ENCODE results near the gene DUSP7.

DUSP7 gene

GRCh38 chr3:52010431-52010830 is 45.9 kb downstream of the DUSP7 start:
- DNase-seq (ENCODE audit: low read depth, low spot score), result no peak

GRCh38 chr3:52007291-52007690 is 49.1 kb downstream of the DUSP7 start:
- no peak for DNase-seq (ENCODE audit: low read depth, low spot score)

- DNase-seq (ENCODE audit: low read depth, low spot score), result no peak
Observed at GRCh38 chr3:52006820-52007133, 49.6 kb downstream of the DUSP7 start.

- no peak for DNase-seq (ENCODE audit: low read depth, low spot score)
Observed at GRCh38 chr3:52006017-52006819, 50.2 kb downstream of the DUSP7 start.

GRCh38 chr3:52005571-52005986 is 50.8 kb downstream of the DUSP7 start:
- no peak for DNase-seq (ENCODE audit: low read depth, low spot score)

GRCh38 chr3:52004906-52005395 is 51.4 kb downstream of the DUSP7 start:
- no peak for DNase-seq (ENCODE audit: low read depth, low spot score)

- DNase-seq (ENCODE audit: low read depth, low spot score), result no peak
Observed at GRCh38 chr3:52004163-52004787, 52.1 kb downstream of the DUSP7 start.

GRCh38 chr3:52002748-52003147 is 53.6 kb downstream of the DUSP7 start:
- no peak for DNase-seq (ENCODE audit: low read depth, low spot score)

GRCh38 chr3:52001443-52001974 is 54.9 kb downstream of the DUSP7 start:
- DNase-seq (ENCODE audit: low read depth, low spot score), result peak; percentile 66

GRCh38 chr3:51999846-52000245 is 56.5 kb downstream of the DUSP7 start:
- DNase-seq (ENCODE audit: low read depth, low spot score), result no peak
